Endodermal cell (in vitro differentiated cells): ENCODE measurements around the gene SLC25A12. TPM values are rescaled to one million over a fixed set of nuclear protein-coding genes. Genes with fewer than 3 reads are reported as not detected.

Experiments
- DNase-seq: peaks from one replicate; pipeline ENCODE4 v3.0.0-alpha.2; 2017
- H3K27ac ChIP-seq: 2 replicates; pipeline ENCODE4 v1.5.1; 2013; ENCODE audit warnings: mild to moderate bottlenecking, low read depth, low read length, moderate library complexity
- H3K27me3 ChIP-seq: 2 replicates; pipeline ENCODE4 v1.6.1; 2013; ENCODE audit warnings: mild to moderate bottlenecking, low read length, moderate library complexity; ENCODE audit not compliant: insufficient read depth, control insufficient read depth, poor library complexity, severe bottlenecking
- H3K36me3 ChIP-seq: 2 replicates; pipeline ENCODE4 v1.7.0; 2013; ENCODE audit warnings: mild to moderate bottlenecking, low read length, moderate library complexity; ENCODE audit not compliant: control insufficient read depth, insufficient read depth
- H3K4me1 ChIP-seq: one replicate; pipeline ENCODE4 v1.7.0; 2013; ENCODE audit warnings: low read length; ENCODE audit not compliant: control insufficient read depth, insufficient read depth
- H3K4me3 ChIP-seq: 2 replicates; pipeline ENCODE4 v1.5.1; 2013; ENCODE audit warnings: mild to moderate bottlenecking, low read length, moderate library complexity
- H3K9ac ChIP-seq: 2 replicates; pipeline ENCODE4 v1.6.1; 2013; ENCODE audit warnings: mild to moderate bottlenecking, low read length, moderate library complexity; ENCODE audit not compliant: poor library complexity, severe bottlenecking; ENCODE audit errors: extremely low read depth
- H3K9me3 ChIP-seq: 2 replicates; pipeline ENCODE4 v1.6.1; 2013; ENCODE audit warnings: mild to moderate bottlenecking, low read length, moderate library complexity; ENCODE audit not compliant: control insufficient read depth
- H3K27ac Mint-ChIP-seq: 2 replicates; pipeline ENCODE4 v1.8.0; 2020; ENCODE audit warnings: mixed read lengths
- H3K27me3 Mint-ChIP-seq: 2 replicates; pipeline ENCODE4 v1.8.0; 2021; ENCODE audit warnings: mild to moderate bottlenecking, mixed read lengths; ENCODE audit not compliant: insufficient read depth
- H3K36me3 Mint-ChIP-seq: 2 replicates; pipeline ENCODE4 v1.8.0; 2020; ENCODE audit warnings: low read depth, mixed read lengths
- H3K4me1 Mint-ChIP-seq: 2 replicates; pipeline ENCODE4 v1.8.0; 2020; ENCODE audit warnings: mixed read lengths
- H3K4me3 Mint-ChIP-seq: 2 replicates; pipeline ENCODE4 v1.8.0; 2020; ENCODE audit warnings: mild to moderate bottlenecking, moderate library complexity, mixed read lengths
- H3K9me3 Mint-ChIP-seq: 2 replicates; pipeline ENCODE4 v1.8.0; 2020; ENCODE audit warnings: mild to moderate bottlenecking, mixed read lengths
- WGBS, 2 experiments: methylation state at CpG; one replicate each; pipeline versions ENCODE4 v1.1.5 to v1.1.7; 2013; ENCODE audit warnings: missing lambda C conversion rate in 2 of 2, mixed read lengths in 1 of 2; ENCODE audit not compliant: insufficient coverage in 1 of 2, insufficient read length in 1 of 2; 5-methylcytosine and 5-hydroxymethylcytosine counted together
- total RNA-seq, 2 donors: library from RNA; stranded (reverse); fragmentation: NEBNext Ultra II Directional in 1 of 2; extraction: Animal tissue kit (Norgen Biotek cat#: 25700) in 1 of 2; gene quantifications; 2 replicates in 1 of 2; 3 replicates in 1 of 2; pipeline ENCODE4 v1.2.1, GENCODE V29; 2021
- TF ChIP-seq, protein P1 (sequence below): fragments of 200-600 bp; sonication (generic); conservative IDR thresholded peaks from 2 replicates; pipeline ENCODE4 v1.5.0; 2021; ENCODE audit warnings: antibody characterized with exemption, mild to moderate bottlenecking

Gene SLC25A12
- total RNA-seq, 2 donors from 2014 or later, result 0.55 to 3.1 TPM

DNA sequence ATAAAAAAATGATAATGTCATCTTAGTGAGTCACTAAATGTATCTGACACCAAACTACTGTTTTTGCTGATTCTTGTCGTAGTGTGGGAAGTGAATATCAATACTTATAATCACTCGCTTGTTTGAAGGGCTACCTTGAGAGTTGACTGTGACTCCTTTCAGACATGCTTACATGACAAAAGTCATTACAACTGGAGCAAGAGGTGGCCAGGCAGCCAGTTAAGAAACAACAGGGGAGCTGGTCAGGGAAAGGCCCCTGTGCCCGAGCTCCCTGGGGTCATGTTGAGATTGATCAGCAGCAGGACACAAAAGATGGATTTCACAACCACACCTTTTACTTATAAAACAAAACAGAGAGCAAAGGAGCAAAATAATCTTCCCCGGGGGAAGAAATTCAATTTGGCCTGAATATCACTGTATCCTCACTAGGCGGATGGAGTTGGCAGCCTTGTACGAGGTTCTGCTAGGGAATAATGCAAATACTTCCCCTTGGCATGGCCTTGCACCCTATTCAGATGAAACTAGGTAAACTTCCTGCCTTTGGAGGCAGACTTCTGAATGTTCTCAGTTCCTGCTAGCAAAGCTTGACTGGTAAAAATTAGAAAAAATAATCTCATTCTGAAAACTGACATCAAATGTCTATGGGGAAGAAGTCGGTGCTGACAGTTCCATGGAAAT lies 105.6 kb downstream of the SLC25A12 start:
- Mint-ChIP-seq H3K27ac (peak overlapping the region; percentile 11), H3K4me3 (no peak overlapping the region), H3K27me3 (no peaks in the 10 kb centered on the region), H3K4me1 (peaks cover 37% of the 10 kb centered on the region), H3K9me3 (no peaks in the 10 kb centered on the region), H3K36me3 (no peaks in the 10 kb centered on the region)
- Histone ChIP-seq H3K4me1 (peaks cover 8% of the 10 kb centered on the region), H3K9me3 (no peaks in the 10 kb centered on the region), H3K36me3 (no peaks in the 10 kb centered on the region), H3K9ac (no peak overlapping the region), H3K27ac (no peak overlapping the region), H3K27me3 (no peaks in the 10 kb centered on the region), H3K4me3 (no peak overlapping the region)
- TF ChIP-seq, protein P1, sequence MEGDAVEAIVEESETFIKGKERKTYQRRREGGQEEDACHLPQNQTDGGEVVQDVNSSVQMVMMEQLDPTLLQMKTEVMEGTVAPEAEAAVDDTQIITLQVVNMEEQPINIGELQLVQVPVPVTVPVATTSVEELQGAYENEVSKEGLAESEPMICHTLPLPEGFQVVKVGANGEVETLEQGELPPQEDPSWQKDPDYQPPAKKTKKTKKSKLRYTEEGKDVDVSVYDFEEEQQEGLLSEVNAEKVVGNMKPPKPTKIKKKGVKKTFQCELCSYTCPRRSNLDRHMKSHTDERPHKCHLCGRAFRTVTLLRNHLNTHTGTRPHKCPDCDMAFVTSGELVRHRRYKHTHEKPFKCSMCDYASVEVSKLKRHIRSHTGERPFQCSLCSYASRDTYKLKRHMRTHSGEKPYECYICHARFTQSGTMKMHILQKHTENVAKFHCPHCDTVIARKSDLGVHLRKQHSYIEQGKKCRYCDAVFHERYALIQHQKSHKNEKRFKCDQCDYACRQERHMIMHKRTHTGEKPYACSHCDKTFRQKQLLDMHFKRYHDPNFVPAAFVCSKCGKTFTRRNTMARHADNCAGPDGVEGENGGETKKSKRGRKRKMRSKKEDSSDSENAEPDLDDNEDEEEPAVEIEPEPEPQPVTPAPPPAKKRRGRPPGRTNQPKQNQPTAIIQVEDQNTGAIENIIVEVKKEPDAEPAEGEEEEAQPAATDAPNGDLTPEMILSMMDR, result no peak
- WGBS, 2 experiments, result 58 to 74% methylated on average over 4 to 7 of the region's 7 CpGs
- peak; percentile 82 for DNase-seq

- H3K9ac ChIP-seq, result no peak overlapping the region
- Mint-ChIP-seq H3K27ac (peak overlapping the region; percentile 67), H3K9me3 (peaks cover 2% of the 10 kb centered on the region), H3K4me3 (peak overlapping the region; percentile 15), H3K4me1 (peaks cover 27% of the 10 kb centered on the region), H3K27me3 (no peaks in the 10 kb centered on the region), H3K36me3 (peaks cover 2% of the 10 kb centered on the region)
- no peaks in the 10 kb centered on the region for H3K27me3 ChIP-seq
- DNase-seq, result peak; percentile 71
- H3K4me3 ChIP-seq, result peak overlapping the region; percentile 7
- H3K36me3 ChIP-seq, result no peaks in the 10 kb centered on the region
- no peak overlapping the region for H3K27ac ChIP-seq
- 65 to 66% methylated on average over 11 of the region's 11 CpGs for WGBS, 2 experiments
- TF ChIP-seq, protein P1, result peak; percentile 47
- no peaks in the 10 kb centered on the region for H3K9me3 ChIP-seq
- peaks cover 7% of the 10 kb centered on the region for H3K4me1 ChIP-seq
Measured at GRCh38 chr2:171787333-171788072, 106.5 kb downstream of the SLC25A12 start.

DNA sequence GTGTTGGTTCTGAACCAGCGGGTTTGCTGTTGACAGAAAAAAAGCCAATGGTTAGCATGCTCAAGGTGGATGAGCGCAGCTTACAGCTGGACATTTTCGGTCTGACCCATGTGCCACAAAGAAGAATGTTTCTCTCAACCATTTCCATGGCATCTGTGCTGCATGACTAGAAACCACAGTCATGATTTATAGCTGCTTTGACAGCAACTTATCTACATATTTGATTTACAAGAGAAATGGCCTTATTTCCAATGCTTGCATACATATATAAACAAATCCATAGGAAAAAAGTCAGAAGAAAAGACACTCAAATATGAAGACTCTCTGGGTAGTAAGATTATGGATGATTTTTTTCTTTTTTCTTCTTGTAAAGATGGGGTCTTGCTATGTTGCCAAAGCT lies 108.6 kb downstream of the SLC25A12 start:
- WGBS, 2 experiments, result 66 to 67% methylated on average over 3 of the region's 3 CpGs

More for the DNA sequence above, 108.6 kb downstream of the SLC25A12 start:
- no peaks in the 10 kb centered on the region for H3K27me3 Mint-ChIP-seq
- Histone ChIP-seq H3K4me1 (peaks cover 7% of the 10 kb centered on the region), H3K9ac (no peak overlapping the region), H3K27me3 (no peaks in the 10 kb centered on the region), H3K9me3 (no peaks in the 10 kb centered on the region), H3K4me3 (no peak overlapping the region), H3K36me3 (no peaks in the 10 kb centered on the region), H3K27ac (no peak overlapping the region)
- no peak for DNase-seq
- peaks cover 4% of the 10 kb centered on the region for H3K9me3 Mint-ChIP-seq
- H3K27ac Mint-ChIP-seq, result no peak overlapping the region
- H3K4me1 Mint-ChIP-seq, result peaks cover 21% of the 10 kb centered on the region
- peaks cover 3% of the 10 kb centered on the region for H3K36me3 Mint-ChIP-seq
- H3K4me3 Mint-ChIP-seq, result no peak overlapping the region
- TF ChIP-seq, protein P1, result no peak
